Posterior cingulate gyrus (tissue), 11 donors: ENCODE results near the gene ZBTB38.

Experiments used
- DNase-seq, 10 donors: peaks; one replicate each; pipeline versions ENCODE4 v3.0.0 to v3.0.0-alpha.2; 2020 to 2021; ENCODE audit warnings: mixed read lengths in 3 of 10
- intact Hi-C: fragments of 100-400 bp; cut with DNase I; formaldehyde crosslinking; loops from one replicate; pipeline ENCODE4 v1.15.1; 2023

The ZBTB38 gene

GRCh38 chr3:141383555-141384129 lies 15.3 kb downstream of the ZBTB38 start:
- intact Hi-C loops, result no loop called here
- no peak for DNase-seq

- DNase-seq, result no peak
- intact Hi-C loops, result no loop called here
Measured at GRCh38 chr3:141384157-141384556, 15.9 kb downstream of the ZBTB38 start.

DNA sequence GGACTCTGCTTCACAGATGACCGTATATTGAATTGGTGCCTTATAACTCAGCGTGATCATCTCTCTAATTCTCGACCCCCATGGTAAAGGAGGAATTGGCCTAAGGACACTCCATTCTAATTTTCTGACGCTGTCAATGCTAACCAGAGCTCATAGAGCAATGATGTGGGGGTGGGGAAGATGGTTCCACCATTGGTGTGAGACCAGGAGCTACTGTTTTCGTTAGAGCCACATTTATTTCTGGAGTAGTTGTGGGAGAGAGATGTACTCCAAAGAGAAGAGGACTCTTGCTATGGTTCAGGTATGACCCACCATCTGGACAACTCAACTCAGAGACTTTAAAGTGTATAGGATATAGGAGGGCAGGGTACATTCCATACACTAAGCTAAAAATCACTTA lies 16.3 kb downstream of the ZBTB38 start:
- intact Hi-C loops, result no loop called here
- no peak for DNase-seq

- intact Hi-C loops, result no loop called here
- no peak for DNase-seq
Measured at GRCh38 chr3:141385406-141386125, 17.3 kb downstream of the ZBTB38 start.

DNA sequence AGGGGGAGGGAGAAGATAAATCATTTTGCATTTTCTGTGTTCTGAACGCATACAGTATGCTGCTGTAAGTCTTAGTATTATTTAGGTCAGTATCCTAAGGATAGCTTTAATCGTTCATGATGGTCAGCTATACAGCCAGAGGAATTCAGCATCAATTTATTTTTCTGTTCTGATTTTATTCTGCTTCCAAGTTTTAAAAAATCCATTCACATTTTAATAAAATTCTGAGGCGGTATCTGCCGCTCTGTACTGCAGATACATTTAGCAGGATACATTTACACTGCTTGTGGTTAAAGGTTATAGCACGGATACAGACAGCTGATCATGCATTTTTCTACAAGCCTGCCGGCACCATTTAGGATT lies 17.8 kb downstream of the ZBTB38 start:
- intact Hi-C loops, result no loop called here

GRCh38 chr3:141386611-141387111 lies 18.4 kb downstream of the ZBTB38 start:
- intact Hi-C loops, result no loop called here
- peak; percentile 33 to 93 (median 56) for DNase-seq

More for the DNA sequence above, 17.8 kb downstream of the ZBTB38 start:
- DNase-seq, result no peak

DNA sequence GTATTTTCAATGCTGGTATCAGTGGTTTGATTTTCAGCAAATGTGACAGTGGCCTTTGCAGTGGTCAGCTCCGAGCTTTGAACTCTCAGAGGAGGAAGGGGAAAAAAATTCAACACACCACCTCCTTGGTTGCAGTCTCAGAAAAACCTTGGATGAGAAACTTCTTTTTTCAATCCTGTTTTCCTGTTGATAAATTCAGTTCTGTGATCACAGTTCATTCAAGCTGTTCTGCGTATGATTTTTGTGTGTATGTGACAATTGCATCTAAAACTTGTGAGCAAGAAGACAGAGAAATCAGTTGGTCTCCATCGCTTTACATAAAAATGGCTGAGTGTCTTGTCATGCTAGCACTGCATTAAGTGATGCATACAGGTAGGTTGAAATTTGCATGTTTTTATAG lies 19.2 kb downstream of the ZBTB38 start:
- DNase-seq, result no peak
- intact Hi-C loops, result no loop called here

DNA sequence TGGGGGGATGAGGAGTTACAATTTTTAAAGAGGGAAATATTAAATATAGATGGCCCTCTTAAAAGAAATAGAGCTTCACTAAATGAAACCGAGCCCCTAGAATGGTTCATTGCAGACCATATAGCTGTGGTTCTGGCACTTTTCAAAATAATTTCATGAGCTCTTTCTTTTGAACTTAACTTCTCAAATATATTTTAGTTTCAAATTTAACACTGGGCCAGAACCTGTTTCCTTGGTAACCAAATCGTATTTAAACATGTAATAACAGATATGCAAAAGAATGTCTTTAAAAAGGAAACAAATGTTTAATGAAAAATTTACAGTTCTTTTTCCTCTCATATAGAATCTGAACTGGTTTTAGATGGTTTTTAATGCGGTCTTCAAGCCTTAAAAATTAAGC lies 20.1 kb downstream of the ZBTB38 start:
- DNase-seq, result no peak
- intact Hi-C loops, result no loop called here

DNA sequence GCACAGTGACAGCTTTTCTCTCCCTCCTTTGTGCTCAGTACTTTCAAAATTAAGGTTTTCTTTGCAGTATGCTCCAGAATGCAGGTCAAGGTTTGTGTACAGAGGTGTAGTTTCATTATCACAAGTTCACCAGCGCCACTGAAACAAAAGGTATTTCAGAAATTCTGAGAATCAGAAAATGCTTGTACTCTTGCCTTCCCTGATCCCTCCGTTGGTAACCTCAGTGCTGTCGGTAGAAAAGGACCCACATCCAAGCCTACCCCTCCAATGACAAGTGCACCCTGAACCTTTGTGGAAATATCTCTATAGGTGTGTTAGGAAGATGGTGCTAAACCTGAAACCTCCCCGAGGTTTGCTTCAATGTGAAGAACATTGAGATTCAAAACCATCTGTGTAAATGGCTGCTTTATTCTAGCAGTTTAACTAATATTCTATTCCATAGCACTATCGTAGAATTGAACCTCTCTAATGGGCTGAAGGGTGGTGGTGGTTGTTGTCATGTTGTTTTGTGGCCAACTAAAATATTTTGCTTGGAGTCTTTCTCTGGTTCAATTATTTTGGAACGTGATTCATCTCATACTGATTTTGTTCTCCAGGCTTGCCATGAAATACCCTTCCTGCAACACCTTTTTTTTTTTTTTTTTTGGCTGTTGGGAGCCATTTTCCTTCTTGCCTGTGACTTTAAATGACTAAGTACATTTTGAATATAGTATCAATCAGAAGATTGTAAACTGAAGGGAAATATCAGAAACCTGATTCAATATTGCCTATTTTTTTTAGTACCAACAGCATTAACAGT lies 20.7 kb downstream of the ZBTB38 start:
- intact Hi-C loops, result no loop called here
- no peak for DNase-seq

GRCh38 chr3:141389703-141390102 lies 21.4 kb downstream of the ZBTB38 start:
- no peak for DNase-seq
- intact Hi-C loops, result no loop called here

DNA sequence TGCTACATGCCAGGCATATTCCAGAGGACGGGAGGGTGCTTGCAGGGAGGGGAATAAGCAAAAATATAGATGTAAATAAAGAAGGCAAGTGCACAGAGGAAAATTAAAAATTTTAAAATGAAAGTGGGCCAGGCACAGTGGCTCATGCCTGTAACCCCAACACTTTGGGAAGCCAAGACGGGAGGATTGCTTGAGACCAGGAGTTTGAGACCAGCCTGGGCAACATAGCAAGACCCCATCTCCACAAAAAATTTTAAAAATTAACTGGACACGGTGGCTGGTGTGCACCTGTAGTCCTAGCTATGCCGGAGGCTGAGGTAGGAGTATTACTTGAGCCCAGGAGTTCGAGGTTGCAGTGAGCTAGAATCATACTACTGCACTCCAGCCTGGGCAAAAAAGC lies 22.4 kb downstream of the ZBTB38 start:
- no peak for DNase-seq
- intact Hi-C loops, result no loop called here

DNA sequence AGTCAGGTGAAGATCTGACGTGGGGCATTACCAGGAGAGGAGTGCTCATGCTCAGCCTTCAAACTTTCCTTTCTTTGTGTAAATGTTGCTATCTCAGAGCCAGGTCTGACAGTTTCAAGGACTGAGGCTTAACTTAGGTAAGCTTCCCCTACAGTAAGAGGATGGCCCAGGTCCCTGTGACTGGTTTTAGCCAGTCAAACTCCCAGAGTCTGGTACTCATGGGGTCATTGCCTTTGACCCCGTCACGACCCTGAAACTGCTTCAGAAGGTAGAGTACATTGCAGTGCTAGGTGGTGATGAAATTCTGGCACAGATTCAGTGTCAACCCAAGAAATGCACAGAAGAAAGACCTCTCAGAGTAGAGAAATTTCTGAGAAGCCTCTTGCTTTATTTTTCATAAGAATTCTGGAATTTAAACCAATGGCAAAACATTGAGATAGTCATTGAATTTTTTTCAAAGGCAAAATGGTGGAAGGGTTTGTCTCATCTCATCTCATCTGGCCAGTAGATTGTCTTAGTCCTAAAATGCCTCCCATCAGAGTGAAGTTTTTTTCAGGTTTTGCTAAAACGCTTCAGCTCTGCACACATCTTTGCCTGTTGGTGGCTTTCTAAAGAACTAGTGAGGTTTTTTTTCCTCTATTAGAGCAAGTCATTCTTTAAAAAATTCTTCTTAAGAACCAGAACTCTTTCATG lies 23.1 kb downstream of the ZBTB38 start:
- intact Hi-C loops, result no loop called here
- no peak for DNase-seq

GRCh38 chr3:141391991-141392316 lies 23.6 kb downstream of the ZBTB38 start:
- intact Hi-C loops, result no loop called here
- no peak for DNase-seq

DNA sequence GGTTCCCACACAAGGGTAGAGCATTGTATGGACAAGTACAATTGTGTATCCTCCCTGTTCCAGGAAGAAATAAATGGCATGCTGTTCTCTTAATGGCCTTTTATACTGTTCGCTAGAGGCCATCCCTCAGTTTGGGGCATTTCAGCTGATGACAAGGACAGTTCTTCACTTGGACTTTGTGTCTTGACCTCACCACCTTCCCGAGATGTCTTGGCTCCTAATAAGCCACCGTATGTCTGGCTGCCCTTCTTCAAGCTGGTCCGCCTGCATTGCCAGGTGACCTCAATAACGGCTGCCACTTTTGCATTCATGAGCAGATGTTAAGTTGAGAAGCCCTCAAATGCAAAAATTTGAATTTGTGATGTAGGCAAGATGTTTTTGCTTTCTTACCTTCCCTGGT lies 24.1 kb downstream of the ZBTB38 start:
- intact Hi-C loops, result no loop called here
- DNase-seq, result no peak

GRCh38 chr3:141392897-141393734 lies 24.8 kb downstream of the ZBTB38 start:
- intact Hi-C loops, result no loop called here
- DNase-seq, result peak in 2 of 10 donors; percentile 31 to 35

DNA sequence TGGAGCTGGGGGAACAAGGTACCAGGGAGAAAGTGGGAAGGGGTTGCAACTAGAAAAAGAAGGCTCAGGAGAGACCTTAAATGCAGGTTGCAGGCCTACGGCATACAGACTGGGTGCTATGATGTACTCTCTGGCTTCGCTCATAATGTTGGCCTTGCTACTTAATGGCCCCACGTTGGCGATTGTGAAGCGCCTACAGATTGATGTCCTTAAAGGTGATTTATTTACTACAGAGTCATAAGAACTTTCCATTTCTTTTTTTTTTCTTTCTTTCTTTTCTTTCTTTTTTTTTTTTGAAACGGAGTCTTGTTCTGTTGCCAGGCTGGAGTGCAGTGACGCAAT lies 25.4 kb downstream of the ZBTB38 start:
- no peak for DNase-seq
- intact Hi-C loops, result no loop called here

DNA sequence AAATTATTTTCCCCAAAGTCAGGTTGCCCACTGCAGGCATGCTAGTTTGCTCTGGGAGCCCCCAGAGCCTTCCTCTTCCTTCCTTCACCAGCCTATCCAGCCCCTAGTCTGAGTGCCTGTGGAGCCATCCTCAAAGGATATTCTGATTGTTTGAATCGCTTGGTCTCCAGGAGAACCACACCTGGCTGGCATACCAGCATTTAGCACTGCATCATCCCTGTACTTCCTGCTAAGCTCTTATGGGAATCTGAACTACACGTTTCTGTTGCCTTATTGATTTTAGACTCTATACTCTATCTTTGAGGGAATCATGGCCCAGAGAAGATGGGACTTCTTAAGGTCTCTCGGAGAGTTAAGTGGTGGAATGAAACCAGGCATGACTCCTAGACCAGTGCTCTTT lies 26.3 kb downstream of the ZBTB38 start:
- no peak for DNase-seq

GRCh38 chr3:141395005-141395589 lies 26.8 kb downstream of the ZBTB38 start:
- intact Hi-C loops, result no loop called here
- DNase-seq, result no peak

More for the DNA sequence above, 26.3 kb downstream of the ZBTB38 start:
- intact Hi-C loops, result no loop called here

DNA sequence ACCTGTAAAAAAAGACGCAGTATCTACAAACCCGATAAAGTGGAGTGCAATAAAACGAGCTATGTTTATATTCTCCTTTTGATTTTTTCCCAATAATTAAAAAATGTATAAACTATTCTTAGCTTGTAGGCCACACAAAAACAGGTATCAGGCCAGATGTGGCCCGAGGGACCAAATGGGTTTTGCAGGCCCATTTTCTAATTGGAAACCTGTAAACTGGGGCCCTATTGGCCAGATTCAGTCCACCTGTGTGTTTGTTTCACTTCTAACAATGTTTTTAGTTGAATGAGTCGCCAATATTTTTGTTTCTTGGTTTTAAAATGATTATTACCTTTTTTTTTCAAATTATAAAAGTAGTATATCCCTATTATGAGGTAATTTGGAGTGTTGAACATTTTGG lies 29.7 kb downstream of the ZBTB38 start:
- intact Hi-C loops, result no loop called here
- no peak for DNase-seq

DNA sequence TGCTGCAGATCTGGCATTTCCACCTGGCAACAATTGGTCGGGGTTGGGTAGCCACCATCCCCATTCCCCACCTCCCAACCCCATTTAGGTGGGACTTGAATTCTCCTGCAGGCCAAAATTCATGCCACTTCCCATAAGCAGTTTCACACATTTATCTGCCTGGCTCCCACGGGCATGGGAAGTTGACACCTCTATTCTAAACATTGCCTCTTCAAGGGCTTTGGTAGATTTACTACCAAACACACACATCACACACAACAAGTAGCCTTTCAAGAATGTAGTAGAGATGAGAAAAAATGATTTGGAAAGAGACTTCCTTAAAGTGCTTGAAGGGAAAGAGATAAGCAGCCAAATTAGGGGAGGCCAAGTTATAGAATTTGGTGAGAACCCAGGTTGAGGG lies 30.9 kb downstream of the ZBTB38 start:
- intact Hi-C loops, result no loop called here
- DNase-seq, result no peak
